ENCODE data around the gene HIVEP3.

DNA sequence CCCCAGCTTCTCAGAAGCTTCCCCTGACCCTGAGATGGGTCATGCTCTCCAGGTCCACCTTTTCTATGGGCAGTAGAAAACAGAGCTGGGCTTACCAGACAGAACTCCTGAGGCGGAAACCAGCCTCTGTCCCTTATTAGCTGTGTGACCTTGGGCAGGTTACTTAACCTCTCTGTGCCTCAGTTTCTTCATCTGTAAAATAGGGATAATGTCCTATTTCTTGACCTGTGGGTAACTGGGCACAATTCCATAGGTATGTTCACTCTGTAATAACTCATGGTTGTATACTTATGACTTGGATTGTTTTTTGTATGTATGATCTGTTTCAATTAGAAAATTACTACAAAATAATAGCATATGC is 377.1 kb downstream of the HIVEP3 start:
- TF ChIP-seq, protein P1, sequence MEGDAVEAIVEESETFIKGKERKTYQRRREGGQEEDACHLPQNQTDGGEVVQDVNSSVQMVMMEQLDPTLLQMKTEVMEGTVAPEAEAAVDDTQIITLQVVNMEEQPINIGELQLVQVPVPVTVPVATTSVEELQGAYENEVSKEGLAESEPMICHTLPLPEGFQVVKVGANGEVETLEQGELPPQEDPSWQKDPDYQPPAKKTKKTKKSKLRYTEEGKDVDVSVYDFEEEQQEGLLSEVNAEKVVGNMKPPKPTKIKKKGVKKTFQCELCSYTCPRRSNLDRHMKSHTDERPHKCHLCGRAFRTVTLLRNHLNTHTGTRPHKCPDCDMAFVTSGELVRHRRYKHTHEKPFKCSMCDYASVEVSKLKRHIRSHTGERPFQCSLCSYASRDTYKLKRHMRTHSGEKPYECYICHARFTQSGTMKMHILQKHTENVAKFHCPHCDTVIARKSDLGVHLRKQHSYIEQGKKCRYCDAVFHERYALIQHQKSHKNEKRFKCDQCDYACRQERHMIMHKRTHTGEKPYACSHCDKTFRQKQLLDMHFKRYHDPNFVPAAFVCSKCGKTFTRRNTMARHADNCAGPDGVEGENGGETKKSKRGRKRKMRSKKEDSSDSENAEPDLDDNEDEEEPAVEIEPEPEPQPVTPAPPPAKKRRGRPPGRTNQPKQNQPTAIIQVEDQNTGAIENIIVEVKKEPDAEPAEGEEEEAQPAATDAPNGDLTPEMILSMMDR (IDR thresholded peaks at IDR 0.05): no peak
- no peak for TF ChIP-seq POLR2A (IDR thresholded peaks at IDR 0.05)

Data from esophagus squamous epithelium (tissue), 4 donors.